Neural cell (in vitro differentiated cells): Measurements from ENCODE around the gene CDH3. TPM values are rescaled to one million over a fixed set of nuclear protein-coding genes. Genes with fewer than 3 reads are reported as not detected.
A peak's percentile ranks its signal among the peaks of the same experiment; 100 is the strongest.

Source experiments
- H2AFZ ChIP-seq: fragments of 200-600, 300-800 bp; sonication (generic), shearing (Covaris generic); 2 replicates; pipeline ENCODE4 v1.6.0; 2014; ENCODE audit warnings: low read depth, mild to moderate bottlenecking, antibody characterized with exemption, low read length, moderate library complexity
- H3F3A ChIP-seq: fragments of 200-600 bp; shearing (Covaris generic); 2 replicates; pipeline ENCODE4 v1.6.1; 2016; ENCODE audit warnings: mild to moderate bottlenecking, moderate library complexity, mixed read lengths, antibody characterized with exemption, low read length; ENCODE audit not compliant: insufficient read depth, poor library complexity, severe bottlenecking
- H3K27ac ChIP-seq: fragments of 200-600, 300-800 bp; sonication (generic), shearing (Covaris generic); 2 replicates; pipeline ENCODE4 v1.5.1; 2014; ENCODE audit warnings: mild to moderate bottlenecking, low read length, moderate library complexity
- H3K27me3 ChIP-seq: fragments of 300-800, 200-600 bp; sonication (generic), shearing (Covaris generic); 2 replicates; pipeline ENCODE4 v1.6.0; 2014; ENCODE audit warnings: mild to moderate bottlenecking, low read depth, low read length, moderate library complexity; ENCODE audit not compliant: insufficient read depth
- H3K36me3 ChIP-seq: fragments of 300-800, 200-600 bp; sonication (generic), shearing (Covaris generic); 2 replicates; pipeline ENCODE4 v1.5.1; 2014; ENCODE audit warnings: mild to moderate bottlenecking, antibody characterized with exemption, low read length, moderate library complexity; ENCODE audit not compliant: insufficient read depth
- H3K4me2 ChIP-seq: fragments of 300-800, 200-600 bp; sonication (generic), shearing (Covaris generic); 2 replicates; pipeline ENCODE4 v1.6.0; 2014; ENCODE audit warnings: mild to moderate bottlenecking, low read length
- H3K4me3 ChIP-seq: fragments of 300-800, 200-600 bp; sonication (generic), shearing (Covaris generic); 2 replicates; pipeline ENCODE4 v1.5.1; 2014; ENCODE audit warnings: mild to moderate bottlenecking, low read length, moderate library complexity
- H3K79me2 ChIP-seq: fragments of 200-600 bp; shearing (Covaris generic); replicated peaks from 2 replicates; pipeline ENCODE4 v1.6.0; 2014; ENCODE audit warnings: mild to moderate bottlenecking, low read length, moderate library complexity; ENCODE audit not compliant: insufficient read depth
- H3K9ac ChIP-seq: fragments of 300-800, 200-600 bp; sonication (generic), shearing (Covaris generic); 2 replicates; pipeline ENCODE4 v1.6.1; 2016; ENCODE audit warnings: mild to moderate bottlenecking, low read length, mixed read lengths
- H3K9me2 ChIP-seq: fragments of 200-600 bp; shearing (Covaris generic); 2 replicates; pipeline ENCODE4 v1.6.1; 2016; ENCODE audit warnings: mild to moderate bottlenecking, low read length, mixed read lengths; ENCODE audit not compliant: insufficient read depth
- H3K9me3 ChIP-seq: fragments of 200-600, 300-800 bp; sonication (generic), shearing (Covaris generic); 2 replicates; pipeline ENCODE4 v1.6.1; 2016; ENCODE audit warnings: mild to moderate bottlenecking, mixed run types, low read length, moderate library complexity, mixed read lengths
- H4K20me1 ChIP-seq: fragments of 200-600 bp; shearing (Covaris generic); 2 replicates; pipeline ENCODE4 v1.6.1; 2016; ENCODE audit warnings: mild to moderate bottlenecking, mixed run types; ENCODE audit not compliant: insufficient read depth
- CTCF ChIP-seq: fragments of 450-650 bp; IDR thresholded peaks from 2 replicates; pipeline ENCODE4 v1.5.1; 2014; ENCODE audit warnings: antibody characterized with exemption, mild to moderate bottlenecking, moderate library complexity; ENCODE audit not compliant: poor library complexity, severe bottlenecking
- EP300 ChIP-seq: fragments of 450-650 bp; conservative IDR thresholded peaks from 2 replicates; pipeline ENCODE4 v1.6.1; 2014; ENCODE audit warnings: antibody characterized with exemption, mild to moderate bottlenecking, moderate library complexity; ENCODE audit not compliant: poor library complexity, severe bottlenecking
- EZH2 ChIP-seq: fragments of 200-600, 300-800 bp; shearing (Covaris generic), sonication (generic); IDR thresholded peaks from 2 replicates; pipeline ENCODE4 v1.6.1; 2014; ENCODE audit warnings: antibody characterized with exemption, low read length, borderline replicate concordance, mild to moderate bottlenecking; ENCODE audit not compliant: insufficient read depth, poor library complexity, severe bottlenecking
- MXI1 ChIP-seq: fragments of 450-650 bp; conservative IDR thresholded peaks from 2 replicates; pipeline ENCODE4 v1.6.1; 2014; ENCODE audit warnings: antibody characterized with exemption, mild to moderate bottlenecking; ENCODE audit not compliant: poor library complexity, severe bottlenecking
- POLR2AphosphoS5 ChIP-seq: IDR thresholded peaks from 2 replicates; pipeline ENCODE4 v1.6.1; 2012
- RAD21 ChIP-seq: fragments of 450-650 bp; conservative IDR thresholded peaks from 2 replicates; pipeline ENCODE4 v1.6.1; 2014; ENCODE audit warnings: antibody characterized with exemption, mild to moderate bottlenecking, moderate library complexity
- SMC3 ChIP-seq: fragments of 450-650 bp; conservative IDR thresholded peaks from 2 replicates; pipeline ENCODE4 v1.6.1; 2014; ENCODE audit warnings: antibody characterized with exemption, mild to moderate bottlenecking, moderate library complexity; ENCODE audit not compliant: poor library complexity
- TAF1 ChIP-seq: IDR thresholded peaks from 2 replicates; pipeline ENCODE4 v1.6.1; 2012; ENCODE audit warnings: low read depth
- polyA plus RNA-seq: library from polyadenylated mRNA; depleted of rRNA; stranded (reverse); fragments of >200 nt; gene quantifications from 2 replicates; pipeline ENCODE4 v1.2.3, GENCODE V29; 2014
- TF ChIP-seq, protein P1 (sequence below): IDR thresholded peaks from 2 replicates; pipeline ENCODE4 v1.6.1; 2012; ENCODE audit warnings: borderline replicate concordance

CDH3 gene
- polyA plus RNA-seq, 1 donor from 2014 or later, result 9.1 TPM

DNA sequence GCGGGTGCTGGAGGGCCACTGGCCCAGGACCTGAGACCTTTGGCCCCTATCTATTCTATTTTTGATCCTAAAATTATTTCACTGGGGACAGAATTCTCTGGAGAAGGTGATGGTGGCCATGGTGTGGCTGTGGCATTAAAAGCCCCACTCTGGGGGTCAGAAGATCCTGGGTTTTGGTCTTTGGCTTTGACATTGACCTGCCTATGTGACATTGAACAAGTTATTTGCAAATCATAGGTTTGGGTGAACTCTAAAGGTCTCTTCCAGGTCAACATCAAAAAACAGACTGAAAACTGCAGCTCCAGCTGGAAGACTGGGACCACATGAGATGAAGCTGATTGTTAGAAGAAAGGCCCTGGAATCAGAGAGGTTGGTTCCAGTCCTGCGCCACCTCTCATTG is 89.7 kb downstream of the CDH3 start:
- Histone ChIP-seq H3K9ac (no peak overlapping the region), H4K20me1 (no peaks in the 10 kb centered on the region), H3K27me3 (peaks cover 34% of the 10 kb centered on the region), H3K9me2 (no peaks in the 10 kb centered on the region), H3F3A (no peaks in the 10 kb centered on the region), H3K4me2 (no peak overlapping the region), H3K9me3 (no peaks in the 10 kb centered on the region), H3K79me2 (no peaks in the 10 kb centered on the region), H2AFZ (no peak overlapping the region), H3K4me3 (no peak overlapping the region), H3K36me3 (no peaks in the 10 kb centered on the region), H3K27ac (no peak overlapping the region)
- TF ChIP-seq, protein P1, sequence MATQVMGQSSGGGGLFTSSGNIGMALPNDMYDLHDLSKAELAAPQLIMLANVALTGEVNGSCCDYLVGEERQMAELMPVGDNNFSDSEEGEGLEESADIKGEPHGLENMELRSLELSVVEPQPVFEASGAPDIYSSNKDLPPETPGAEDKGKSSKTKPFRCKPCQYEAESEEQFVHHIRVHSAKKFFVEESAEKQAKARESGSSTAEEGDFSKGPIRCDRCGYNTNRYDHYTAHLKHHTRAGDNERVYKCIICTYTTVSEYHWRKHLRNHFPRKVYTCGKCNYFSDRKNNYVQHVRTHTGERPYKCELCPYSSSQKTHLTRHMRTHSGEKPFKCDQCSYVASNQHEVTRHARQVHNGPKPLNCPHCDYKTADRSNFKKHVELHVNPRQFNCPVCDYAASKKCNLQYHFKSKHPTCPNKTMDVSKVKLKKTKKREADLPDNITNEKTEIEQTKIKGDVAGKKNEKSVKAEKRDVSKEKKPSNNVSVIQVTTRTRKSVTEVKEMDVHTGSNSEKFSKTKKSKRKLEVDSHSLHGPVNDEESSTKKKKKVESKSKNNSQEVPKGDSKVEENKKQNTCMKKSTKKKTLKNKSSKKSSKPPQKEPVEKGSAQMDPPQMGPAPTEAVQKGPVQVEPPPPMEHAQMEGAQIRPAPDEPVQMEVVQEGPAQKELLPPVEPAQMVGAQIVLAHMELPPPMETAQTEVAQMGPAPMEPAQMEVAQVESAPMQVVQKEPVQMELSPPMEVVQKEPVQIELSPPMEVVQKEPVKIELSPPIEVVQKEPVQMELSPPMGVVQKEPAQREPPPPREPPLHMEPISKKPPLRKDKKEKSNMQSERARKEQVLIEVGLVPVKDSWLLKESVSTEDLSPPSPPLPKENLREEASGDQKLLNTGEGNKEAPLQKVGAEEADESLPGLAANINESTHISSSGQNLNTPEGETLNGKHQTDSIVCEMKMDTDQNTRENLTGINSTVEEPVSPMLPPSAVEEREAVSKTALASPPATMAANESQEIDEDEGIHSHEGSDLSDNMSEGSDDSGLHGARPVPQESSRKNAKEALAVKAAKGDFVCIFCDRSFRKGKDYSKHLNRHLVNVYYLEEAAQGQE, result no peak
- TF ChIP-seq POLR2AphosphoS5 (no peak), RAD21 (no peak), TAF1 (no peak), SMC3 (no peak), EZH2 (no peak), EP300 (no peak), CTCF (no peak), MXI1 (no peak)

DNA sequence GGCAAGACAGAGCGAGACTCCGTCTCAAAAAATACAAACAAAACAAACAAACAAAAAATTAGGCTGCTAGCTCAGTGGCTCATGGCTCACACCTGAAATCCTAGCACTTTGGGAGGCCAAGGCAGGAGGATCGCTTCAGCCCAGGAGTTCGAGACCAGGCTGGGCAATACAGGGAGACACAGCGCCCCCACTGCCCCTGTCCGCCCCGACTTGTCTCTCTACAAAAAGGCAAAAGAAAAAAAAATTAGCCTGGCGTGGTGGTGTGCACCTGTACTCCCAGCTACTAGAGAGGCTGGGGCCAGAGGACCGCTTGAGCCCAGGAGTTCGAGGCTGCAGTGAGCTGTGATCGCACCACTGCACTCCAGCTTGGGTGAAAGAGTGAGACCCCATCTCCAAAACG is 91.5 kb downstream of the CDH3 start:
- Histone ChIP-seq H3K27me3 (peaks cover 34% of the 10 kb centered on the region), H2AFZ (no peak overlapping the region), H3K4me3 (peak overlapping the region; percentile 73), H3K27ac (no peak overlapping the region), H3K79me2 (no peaks in the 10 kb centered on the region), H3K9me3 (no peaks in the 10 kb centered on the region), H3K9me2 (no peaks in the 10 kb centered on the region), H3K4me2 (peak overlapping the region; percentile 30), H4K20me1 (no peaks in the 10 kb centered on the region), H3K9ac (no peak overlapping the region), H3F3A (no peaks in the 10 kb centered on the region), H3K36me3 (no peaks in the 10 kb centered on the region)
- TF ChIP-seq SMC3 (no peak), TAF1 (no peak), EZH2 (no peak), POLR2AphosphoS5 (no peak), MXI1 (no peak), CTCF (no peak), RAD21 (no peak), EP300 (no peak)
- TF ChIP-seq, protein P1, result no peak
